Colon (tissue), 2 donors: ENCODE data around the gene TMEM45A.
"Not testable (repeated sequence)": the region's sequence is repeated elsewhere in the genome, so short reads cannot be mapped to it uniquely, and the experiment has no call there.

Experiments used
- FAIRE-seq: peaks from 2 replicates; lab custom pipeline; 2012; peaks lifted over from hg19 to GRCh38; lab: Jason Lieb, UNC
- donor health status: control.
- donor health status: control.

Gene TMEM45A

GRCh38 chr3:100536093-100536492 lies 43.7 kb downstream of the TMEM45A start:
- FAIRE-seq: no peak

GRCh38 chr3:100537646-100538338 lies 45.4 kb downstream of the TMEM45A start:
- no peak for FAIRE-seq

GRCh38 chr3:100538339-100538706 lies 45.9 kb downstream of the TMEM45A start:
- no peak for FAIRE-seq

- FAIRE-seq: no peak
Observed at GRCh38 chr3:100540791-100541334, 48.4 kb downstream of the TMEM45A start.

- not testable (repeated sequence) for FAIRE-seq
Observed at GRCh38 chr3:100541428-100541827, 49.0 kb downstream of the TMEM45A start.

GRCh38 chr3:100545371-100545770 lies 53.0 kb downstream of the TMEM45A start:
- FAIRE-seq: no peak

- FAIRE-seq: no peak
Observed at GRCh38 chr3:100546020-100546744, 53.8 kb downstream of the TMEM45A start.

GRCh38 chr3:100548053-100548452 lies 55.6 kb downstream of the TMEM45A start:
- FAIRE-seq: no peak

GRCh38 chr3:100553618-100554372 lies 61.4 kb downstream of the TMEM45A start:
- FAIRE-seq: no peak

- no peak for FAIRE-seq
Observed at GRCh38 chr3:100554373-100554676, 61.9 kb downstream of the TMEM45A start.

- no peak for FAIRE-seq
Observed at GRCh38 chr3:100556673-100557310, 64.4 kb downstream of the TMEM45A start.

- FAIRE-seq: no peak
Observed at GRCh38 chr3:100558233-100558632, 65.8 kb downstream of the TMEM45A start.

- FAIRE-seq: no peak
Observed at GRCh38 chr3:100560426-100560825, 68.0 kb downstream of the TMEM45A start.

GRCh38 chr3:100561459-100562158 lies 69.2 kb downstream of the TMEM45A start:
- FAIRE-seq: no peak

GRCh38 chr3:100562224-100562857 lies 69.9 kb downstream of the TMEM45A start:
- FAIRE-seq: no peak

GRCh38 chr3:100563228-100563627 lies 70.8 kb downstream of the TMEM45A start:
- no peak for FAIRE-seq

GRCh38 chr3:100563652-100564211 lies 71.3 kb downstream of the TMEM45A start:
- no peak for FAIRE-seq

- no peak for FAIRE-seq
Observed at GRCh38 chr3:100570811-100571210, 78.4 kb downstream of the TMEM45A start.

GRCh38 chr3:100574536-100574935 lies 82.1 kb downstream of the TMEM45A start:
- FAIRE-seq: no peak

- no peak for FAIRE-seq
Observed at GRCh38 chr3:100575704-100576103, 83.3 kb downstream of the TMEM45A start.
